IMR-90 (cell line): Measurements from ENCODE around the gene CMSS1. TPM values are rescaled to one million over a fixed set of nuclear protein-coding genes. Genes with fewer than 3 reads are reported as not detected.

ENCODE experiments used
- ATAC-seq: fragments of 200-7000 bp; cut with Tn5 transposase; 2 replicates; pipeline ENCODE4 v1.9.1; 2020; ENCODE audit warnings: low read depth, mild to moderate bottlenecking, moderate library complexity
- BruUV-seq: library from RNA; stranded (reverse); fragments of 400-500 nt; replicated peaks from 2 replicates; lab custom pipeline; 2021; lab: Mats Ljungman, UMichigan
- CTCF ChIA-PET: fragments of 300-600 bp; formaldehyde crosslinking; extraction: SDS; loops from one replicate; lab custom pipeline; 2021; ENCODE audit warnings: antibody characterized with exemption; lab: Yijun Ruan, JAX
- POLR2A ChIA-PET: fragments of 300-600 bp; sonication (Branson Sonifier 250); formaldehyde crosslinking; loops from one replicate; lab custom pipeline; 2022; ENCODE audit warnings: antibody characterized with exemption; ENCODE audit not compliant: unreplicated experiment; lab: Charles Lee
- DNase-seq: peaks from one replicate; pipeline ENCODE4 v3.0.0; 2013
- H2AFZ ChIP-seq: replicated peaks from 2 replicates; pipeline ENCODE3; 2013; ENCODE audit warnings: low read length, mild to moderate bottlenecking; ENCODE audit not compliant: poor library complexity
- H2AK5ac ChIP-seq: 2 replicates; pipeline ENCODE4 v1.6.1; 2013; ENCODE audit warnings: low read depth, low read length, inconsistent platforms
- H2AK9ac ChIP-seq: replicated peaks from 2 replicates; pipeline ENCODE3; 2013; ENCODE audit warnings: mild to moderate bottlenecking, low read depth, low read length, moderate library complexity; ENCODE audit not compliant: poor library complexity
- H2BK120ac ChIP-seq: 2 replicates; pipeline ENCODE4 v1.6.1; 2013; ENCODE audit warnings: low read depth, low read length, inconsistent platforms
- H2BK15ac ChIP-seq: 3 replicates; pipeline ENCODE4 v1.6.1; 2013; ENCODE audit warnings: low read depth, low read length, inconsistent platforms
- H2BK20ac ChIP-seq: 2 replicates; pipeline ENCODE4 v1.6.1; 2013; ENCODE audit warnings: low read depth, mild to moderate bottlenecking, inconsistent platforms, low read length, moderate library complexity
- H2BK5ac ChIP-seq: 2 replicates; pipeline ENCODE4 v1.6.1; 2013; ENCODE audit warnings: mild to moderate bottlenecking, low read depth, low read length, inconsistent platforms; ENCODE audit not compliant: poor library complexity, severe bottlenecking
- H3K14ac ChIP-seq: replicated peaks from 2 replicates; pipeline ENCODE4 v1.6.1; 2013; ENCODE audit warnings: low read depth, low read length, inconsistent platforms
- H3K18ac ChIP-seq: 2 replicates; pipeline ENCODE4 v1.6.1; 2013; ENCODE audit warnings: low read depth, low read length, control low read depth
- H3K23ac ChIP-seq: 2 replicates; pipeline ENCODE4 v1.6.1; 2013; ENCODE audit warnings: low read depth, low read length, inconsistent platforms
- H3K27ac ChIP-seq: 2 replicates; pipeline ENCODE4 v1.5.1; 2013; ENCODE audit warnings: mild to moderate bottlenecking, control low read depth, low read length; ENCODE audit not compliant: insufficient read depth
- H3K27me3 ChIP-seq: 2 replicates; pipeline ENCODE4 v1.6.1; 2013; ENCODE audit warnings: low read length; ENCODE audit not compliant: control insufficient read depth, insufficient read depth
- H3K36me3 ChIP-seq: 2 replicates; pipeline ENCODE4 v1.6.1; 2013; ENCODE audit warnings: low read length, mixed read lengths; ENCODE audit not compliant: control insufficient read depth, insufficient read depth
- H3K4ac ChIP-seq: 2 replicates; pipeline ENCODE4 v1.6.1; 2013; ENCODE audit warnings: low read depth, low read length, inconsistent platforms
- H3K4me1 ChIP-seq: 2 replicates; pipeline ENCODE4 v1.6.1; 2013; ENCODE audit warnings: low read length, mixed read lengths; ENCODE audit not compliant: control insufficient read depth, insufficient read depth
- H3K4me2 ChIP-seq: 2 replicates; pipeline ENCODE4 v1.6.1; 2013; ENCODE audit warnings: low read depth, mild to moderate bottlenecking, control low read depth, low read length, moderate library complexity
- H3K4me3 ChIP-seq: 2 replicates; pipeline ENCODE4 v1.5.1; 2013; ENCODE audit warnings: low read depth, mild to moderate bottlenecking, control low read depth, low read length, moderate library complexity; ENCODE audit not compliant: insufficient read depth
- H3K56ac ChIP-seq: 2 replicates; pipeline ENCODE4 v1.6.1; 2013; ENCODE audit warnings: low read length, inconsistent platforms; ENCODE audit not compliant: insufficient read depth; ENCODE audit errors: extremely low read depth
- H3K79me1 ChIP-seq, 2 experiments: 2 replicates each; pipeline ENCODE4 v1.6.1; 2013; ENCODE audit warnings: low read length in 2 of 2, inconsistent platforms in 1 of 2, low read depth in 1 of 2
- H3K9ac ChIP-seq: 2 replicates; pipeline ENCODE4 v1.6.1; 2013; ENCODE audit warnings: low read depth, low read length, control low read depth
- H3K9me1 ChIP-seq: 2 replicates; pipeline ENCODE4 v1.6.1; 2013; ENCODE audit warnings: low read length, inconsistent platforms; ENCODE audit not compliant: insufficient read depth
- H3K9me3 ChIP-seq: 2 replicates; pipeline ENCODE4 v1.6.1; 2013; ENCODE audit warnings: low read length; ENCODE audit not compliant: control insufficient read depth, insufficient read depth
- H4K20me1 ChIP-seq: 2 replicates; pipeline ENCODE4 v1.6.1; 2013; ENCODE audit warnings: low read length, inconsistent platforms; ENCODE audit not compliant: insufficient read depth
- H4K5ac ChIP-seq: 2 replicates; pipeline ENCODE4 v1.6.1; 2013; ENCODE audit warnings: mild to moderate bottlenecking, low read depth, low read length, control low read depth
- H4K8ac ChIP-seq, 2 experiments: 2 replicates each; pipeline ENCODE4 v1.6.1; 2013; ENCODE audit warnings: low read depth in 2 of 2, low read length in 2 of 2, control low read depth in 1 of 2, inconsistent platforms in 1 of 2
- H4K91ac ChIP-seq: 2 replicates; pipeline ENCODE4 v1.6.1; 2013; ENCODE audit warnings: low read depth, low read length, inconsistent platforms; ENCODE audit not compliant: insufficient read depth
- FOS ChIP-seq: fragments of 150-350 bp; IDR thresholded peaks from 2 replicates; pipeline ENCODE4 v1.6.1; 2016; ENCODE audit warnings: low read depth, low read length
- MAZ ChIP-seq: IDR thresholded peaks from 2 replicates; pipeline ENCODE4 v1.6.1; 2012; ENCODE audit warnings: low read depth, mild to moderate bottlenecking, low read length, improper control_type of control experiment, moderate library complexity, borderline replicate concordance
- NFE2L2 ChIP-seq: fragments of 150-350 bp; IDR thresholded peaks from 2 replicates; pipeline ENCODE4 v1.6.1; 2016; ENCODE audit warnings: low read depth, mild to moderate bottlenecking, low read length
- POLR2A ChIP-seq: IDR thresholded peaks from 2 replicates; pipeline ENCODE4 v1.6.1; 2012; ENCODE audit warnings: mild to moderate bottlenecking, low read depth, low read length
- RCOR1 ChIP-seq: IDR thresholded peaks from 2 replicates; pipeline ENCODE4 v1.6.1; 2012; ENCODE audit warnings: mild to moderate bottlenecking, low read length, improper control_type of control experiment; ENCODE audit not compliant: insufficient replicate concordance
- WGBS, 2 experiments: methylation state at CpG; one replicate each; pipeline versions ENCODE4 v1.1.5 to v1.1.7; 2013; ENCODE audit warnings: missing lambda C conversion rate in 2 of 2; ENCODE audit not compliant: insufficient read length in 1 of 2; ENCODE audit errors: extremely low coverage in 2 of 2; 5-methylcytosine and 5-hydroxymethylcytosine counted together
- dilution Hi-C: fragments of 300-500 bp; cut with HindIII; formaldehyde crosslinking; loops from one replicate; pipeline ENCODE4 v1.14.3; 2018; ENCODE audit warnings: low sequenced_read_pairs; ENCODE audit not compliant: unreplicated experiment
- in situ Hi-C: fragments of 300-500 bp; cut with MboI; formaldehyde crosslinking; loops from 3 replicates; pipeline ENCODE4 v1.14.3; 2019; ENCODE audit warnings: low sequenced_read_pairs, inconsistent platforms, mixed read lengths
- intact Hi-C: fragments of 100-400 bp; cut with micrococcal nuclease; formaldehyde crosslinking; loops from 2 replicates; pipeline ENCODE4 v1.10.0; 2022
- polyA plus RNA-seq, 3 experiments: library from polyadenylated mRNA; depleted of rRNA; stranded (reverse); fragments of >200 nt; gene quantifications; 2 replicates each; pipeline ENCODE4 v1.2.3, GENCODE V29; 2012; ENCODE audit warnings: low replicate concordance in 1 of 3
- total RNA-seq: library from RNA; depleted of rRNA; stranded (reverse); fragments of >200 nt; gene quantifications from 2 replicates; pipeline ENCODE4 v1.2.3, GENCODE V29; 2012

Gene CMSS1
- total and polyA plus RNA-seq, 2 of the 4 experiments (the other 2 are of a cell fraction) = 12.5 to 13.6 TPM

- H2BK15ac ChIP-seq = no peak overlapping the region
- no peak overlapping the region for H3K18ac ChIP-seq
- no peaks in the 10 kb centered on the region; a peak in 1 of 4 replicates for H3K79me1 ChIP-seq
- ATAC-seq (no peak), DNase-seq (no peak)
- dilution Hi-C loops (no loop called here), in situ Hi-C loops (no loop called here), intact Hi-C loops (no loop called here)
- no peak overlapping the region for H2AK9ac ChIP-seq
- no peak overlapping the region for H3K4ac ChIP-seq
- CTCF ChIA-PET = no interaction called here
- no peak overlapping the region for H2AFZ ChIP-seq
- no peak overlapping the region for H3K9ac ChIP-seq
- no peak overlapping the region for H2BK120ac ChIP-seq
- peaks cover 2% of the 10 kb centered on the region; the same call in 1 of the 2 replicates for H3K9me3 ChIP-seq
- no peak overlapping the region for H3K27ac ChIP-seq
- H2BK5ac ChIP-seq = no peak overlapping the region
- H3K56ac ChIP-seq = no peak overlapping the region
- H3K36me3 ChIP-seq = no peaks in the 10 kb centered on the region
- peaks cover 2% of the 10 kb centered on the region; the same call in 1 of the 2 replicates for H3K4me1 ChIP-seq
- H4K91ac ChIP-seq = no peak overlapping the region
- no peak overlapping the region for H3K4me3 ChIP-seq
- H4K8ac ChIP-seq = no peak overlapping the region
- TF ChIP-seq POLR2A (no peak), RCOR1 (no peak), FOS (no peak), MAZ (no peak), NFE2L2 (no peak)
- no peak overlapping the region for H4K5ac ChIP-seq
- WGBS, 2 experiments = no CpG with 5 or more reads among the region's 1 CpG
- POLR2A ChIA-PET = no interaction called here
- H4K20me1 ChIP-seq = no peaks in the 10 kb centered on the region
- no peaks in the 10 kb centered on the region for H3K27me3 ChIP-seq
- no peak overlapping the region for H3K23ac ChIP-seq
- H2AK5ac ChIP-seq = no peak overlapping the region
- H2BK20ac ChIP-seq = no peak overlapping the region
- H3K4me2 ChIP-seq = no peak overlapping the region
- no TSS peak for BruUV-seq
- H3K14ac ChIP-seq = no peak overlapping the region
- no peaks in the 10 kb centered on the region for H3K9me1 ChIP-seq
Observed at GRCh38 chr3:100141586-100141985, 323.9 kb downstream of the CMSS1 start.
